GM18868 (cell line): ENCODE measurements around the gene RPL10L.

Experiments used
- ATAC-seq: cut with Tn5 transposase; IDR thresholded peaks from one replicate; pipeline ENCODE4 v1.9.1; 2021; ENCODE audit warnings: mild to moderate bottlenecking, moderate library complexity; ENCODE audit not compliant: unreplicated experiment

The RPL10L gene

DNA sequence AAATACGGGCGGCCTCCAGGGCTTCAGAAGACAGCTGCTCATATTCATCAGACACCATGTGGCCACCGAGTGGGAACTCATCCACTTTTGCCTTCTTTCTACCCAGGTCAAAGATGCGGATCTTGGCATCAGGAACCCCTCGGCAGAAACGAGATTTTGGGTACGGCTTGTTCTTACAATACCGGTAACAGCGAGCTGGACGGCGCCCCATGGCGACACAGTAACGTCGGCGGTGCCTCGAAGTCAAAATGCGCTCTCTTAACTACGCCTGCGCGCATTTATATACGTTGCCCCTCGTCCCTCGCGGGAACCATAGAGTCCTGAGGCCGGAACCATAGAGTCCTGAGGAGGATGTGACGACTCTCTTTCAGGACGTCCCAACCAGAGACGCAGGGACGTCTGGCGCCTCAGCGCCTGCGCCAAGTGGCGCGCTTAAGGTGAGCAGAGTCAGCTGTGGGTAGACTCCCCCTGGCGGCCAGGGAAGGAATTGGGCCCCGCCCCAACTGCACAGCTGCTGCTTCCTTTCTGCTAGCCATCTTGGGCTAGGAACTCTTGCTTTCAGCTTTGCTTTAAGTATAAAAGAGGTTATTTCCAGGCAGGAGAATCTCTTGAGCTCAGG, at the start of gene RPL10L:
Gene RPL10L (minus strand): TSS at position 256 of the 619 bp plus-strand sequence. CDS start 45 bp downstream, at position 211.
- ATAC-seq = no peak

DNA sequence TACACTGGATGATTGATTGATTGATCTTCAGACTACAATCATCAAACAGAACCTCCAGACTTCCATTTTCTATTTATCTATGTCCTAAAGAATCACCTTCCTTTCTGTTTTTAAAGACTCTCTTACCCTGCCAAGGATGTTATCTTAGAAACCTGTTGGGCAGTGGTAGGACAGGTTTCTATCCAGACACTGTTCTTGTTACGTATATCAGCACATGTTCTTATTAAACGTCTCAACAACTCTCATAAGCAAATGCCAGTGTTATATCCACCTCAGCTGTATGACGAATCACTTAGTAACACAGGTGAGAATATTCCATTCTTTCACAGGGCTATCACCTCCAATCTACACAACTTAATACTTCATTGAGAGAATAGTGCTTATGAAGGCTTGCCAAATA, 40.2 kb upstream of the RPL10L start:
- no peak for ATAC-seq

DNA sequence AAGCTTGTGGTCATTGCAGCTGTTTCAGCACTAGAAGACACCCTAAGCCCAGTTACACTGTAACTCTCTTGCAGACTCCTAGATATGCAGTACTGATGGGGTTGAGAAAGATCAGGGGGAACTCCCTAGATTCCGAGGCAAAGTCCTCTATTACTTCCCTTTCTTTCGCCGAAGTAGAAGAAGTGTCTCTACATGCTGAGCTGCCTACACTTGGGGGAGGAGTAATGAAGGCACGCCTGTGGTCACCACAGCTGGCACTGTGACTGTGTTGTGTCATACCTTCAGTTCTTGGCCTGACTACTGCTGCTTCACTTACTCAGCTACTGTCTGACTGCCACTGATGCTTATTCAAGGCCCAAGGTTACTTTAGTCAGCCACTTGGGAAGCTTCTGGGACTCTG, 35.1 kb upstream of the RPL10L start:
- no peak for ATAC-seq

DNA sequence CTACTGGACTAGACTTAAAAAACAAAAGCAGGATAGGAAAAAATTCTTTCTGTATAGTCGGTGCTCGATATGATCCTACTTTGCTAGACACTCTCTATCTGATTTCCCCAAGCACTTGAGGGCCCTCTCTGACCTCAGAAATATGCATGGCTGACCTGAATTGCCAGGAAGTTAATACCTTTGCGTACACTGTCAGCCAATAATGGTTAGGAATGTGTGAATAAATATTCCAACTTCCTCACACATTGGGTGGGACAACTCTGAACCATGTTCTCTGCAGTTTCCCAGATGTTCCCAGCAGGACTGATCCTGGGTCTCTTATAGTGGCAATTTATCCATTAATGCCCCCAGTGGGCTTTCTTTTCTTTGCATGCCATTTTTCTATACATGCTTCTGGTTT, 20.5 kb upstream of the RPL10L start:
- ATAC-seq = no peak

DNA sequence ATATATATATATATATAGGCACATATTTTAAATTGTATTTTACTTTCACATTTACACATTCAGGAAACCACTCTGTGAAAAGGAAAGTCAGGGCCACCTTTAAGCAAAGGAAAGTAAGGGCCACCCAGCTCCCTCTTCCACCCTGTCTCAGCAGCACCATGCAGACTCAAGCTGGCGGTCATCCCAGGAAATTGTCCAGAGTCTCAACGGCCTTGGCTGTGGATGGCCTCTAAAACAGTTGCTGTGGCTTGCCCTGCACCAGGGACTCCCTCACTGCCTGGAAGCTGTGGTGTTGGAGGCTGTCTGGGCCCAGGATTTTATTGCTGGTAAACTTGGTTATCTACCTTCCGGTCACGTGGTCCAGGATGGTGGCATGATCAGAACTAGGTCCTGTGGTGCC, 11.8 kb upstream of the RPL10L start:
- ATAC-seq = no peak

DNA sequence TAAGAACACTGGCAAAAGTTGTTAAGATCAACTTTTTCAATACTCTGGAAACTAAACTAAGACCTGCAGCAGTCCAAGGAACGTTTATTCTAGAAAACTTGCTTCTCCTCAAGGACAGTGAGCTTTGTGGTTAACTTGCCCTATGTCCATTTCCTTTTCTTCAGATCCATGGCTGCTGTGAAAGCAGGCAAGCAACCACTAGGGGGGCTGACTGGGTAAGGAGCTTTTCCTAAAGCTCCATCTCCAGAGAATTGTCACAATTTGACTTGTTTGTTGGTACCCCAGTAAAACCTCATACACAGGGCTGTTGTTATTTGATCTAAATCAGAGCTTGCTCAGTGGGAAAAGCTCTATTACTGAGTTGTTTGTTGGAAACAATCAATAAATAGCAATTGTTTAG, 10.1 kb upstream of the RPL10L start:
- no peak for ATAC-seq

DNA sequence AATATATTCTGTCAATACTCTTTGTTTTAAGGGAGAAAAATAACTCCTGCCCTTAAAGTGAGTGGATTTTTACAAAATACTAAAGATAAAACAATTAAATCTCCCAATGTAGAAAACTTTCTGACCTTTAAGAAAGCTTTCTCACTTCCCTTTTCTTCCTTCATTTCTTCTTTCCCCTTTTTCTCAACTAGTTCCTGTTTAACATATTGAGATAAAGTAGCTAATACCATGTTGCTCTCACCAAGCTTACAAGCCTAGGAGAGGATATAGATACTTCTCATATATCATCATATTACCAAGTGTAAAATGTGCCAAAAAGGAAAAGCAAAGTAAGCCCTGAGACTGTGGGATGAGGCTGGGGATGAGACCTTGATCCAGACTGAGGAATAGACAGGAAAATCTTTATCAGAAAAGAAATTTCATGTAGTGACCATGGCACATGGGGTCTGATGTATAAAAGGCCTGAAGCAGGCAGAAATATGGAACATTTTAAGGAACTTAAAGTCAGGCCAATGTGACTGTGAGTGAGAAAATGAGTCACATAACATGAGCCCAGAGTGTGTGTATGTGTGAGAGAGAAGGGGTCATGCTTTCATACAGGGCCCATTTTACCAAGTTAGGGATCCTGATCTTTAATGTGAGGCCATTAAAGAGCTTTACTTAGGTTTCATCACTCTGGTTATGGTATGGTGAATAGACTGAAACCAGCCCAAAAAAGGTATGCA, 1.6 kb upstream of the RPL10L start:
- no peak for ATAC-seq

DNA sequence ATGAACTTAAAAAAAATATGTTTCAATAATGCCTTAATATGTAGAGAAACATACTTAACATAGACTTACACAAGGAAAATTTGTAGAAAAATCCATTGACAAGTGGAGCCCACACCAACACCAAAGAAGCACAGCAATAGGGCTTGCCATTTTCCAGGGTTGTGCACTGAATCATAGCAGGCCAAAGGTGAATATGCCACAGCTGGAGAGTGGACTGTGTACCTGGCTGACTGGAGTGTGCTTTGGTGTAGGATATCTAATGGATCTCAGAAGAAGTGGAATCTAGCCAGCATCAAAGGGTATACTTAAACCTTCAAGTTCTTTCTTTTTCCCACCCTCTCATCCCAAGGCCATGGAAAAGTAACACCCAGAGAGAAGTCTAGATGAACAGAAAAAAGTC, 4.8 kb downstream of the RPL10L start:
- no peak for ATAC-seq

DNA sequence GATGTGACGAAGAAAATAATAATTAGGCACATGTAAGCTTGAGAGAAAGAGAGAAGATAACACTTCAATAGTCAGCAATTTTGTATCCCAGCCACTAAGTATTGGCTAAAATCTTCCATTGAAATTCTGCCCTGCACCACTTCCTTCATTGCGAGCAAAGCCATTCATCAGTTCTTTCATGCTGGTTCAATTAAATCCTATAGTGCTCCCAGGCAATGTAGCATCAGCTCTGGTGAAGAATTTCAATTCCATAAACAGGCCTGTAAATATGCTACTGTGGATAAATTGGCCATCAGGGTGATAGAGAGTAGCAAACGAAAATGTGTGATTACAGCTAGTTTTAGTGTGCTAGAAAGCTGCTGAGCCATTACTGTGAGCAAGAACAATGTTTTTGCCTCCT, 24.7 kb downstream of the RPL10L start:
- no peak for ATAC-seq
